Esophagus squamous epithelium (tissue), 4 donors: Measurements from ENCODE around the gene COL9A1.

ENCODE experiments used
- CTCF ChIP-seq, 6 experiments: fragments of 450-650 bp in 4 of 6; fragments of 200-600 bp in 2 of 6; sonication (generic) in 2 of 6; IDR thresholded peaks; one replicate each; pipeline ENCODE4 v1.5.1; 2016 to 2019; ENCODE audit warnings: antibody characterized with exemption in 6 of 6, mild to moderate bottlenecking in 4 of 6, moderate library complexity in 4 of 6
- POLR2A ChIP-seq, 4 donors: fragments of 450-650 bp; IDR thresholded peaks; one replicate each; pipeline ENCODE4 v1.6.1; 2017; ENCODE audit warnings: antibody characterized with exemption in 4 of 4, mild to moderate bottlenecking in 4 of 4, moderate library complexity in 3 of 4

GRCh38 chr6:70281923-70282311 is 21.0 kb downstream of the COL9A1 start:
- TF ChIP-seq CTCF (IDR thresholded peaks at IDR 0.05) (no peak), POLR2A (IDR thresholded peaks at IDR 0.05) (no peak)
